Transverse colon (tissue), 4 donors: ENCODE results near the gene OR4L1. TPM values are rescaled to one million over a fixed set of nuclear protein-coding genes. Genes with fewer than 3 reads are reported as not detected.

Experiments used
- DNase-seq: peaks from one replicate; pipeline ENCODE4 v3.0.0-alpha.2; 2019
- H3K27ac ChIP-seq, 4 donors: fragments of 200-600 bp; sonication (generic); 2 replicates each; pipeline ENCODE4 v1.5.1; 2016 to 2018; ENCODE audit warnings: inconsistent platforms in 4 of 4
- H3K27me3 ChIP-seq: fragments of 200-600 bp; sonication (generic); 2 replicates; pipeline ENCODE4 v1.5.1; 2017; ENCODE audit warnings: inconsistent platforms
- H3K36me3 ChIP-seq, 4 donors: fragments of 200-600 bp; sonication (generic); 2 replicates each; pipeline ENCODE4 v1.5.1; 2017 to 2019; ENCODE audit warnings: inconsistent platforms in 4 of 4
- H3K4me1 ChIP-seq, 4 donors: fragments of 200-600 bp; sonication (generic); 2 replicates each; pipeline ENCODE4 v1.5.1; 2017 to 2020; ENCODE audit warnings: inconsistent platforms in 4 of 4
- H3K4me3 ChIP-seq, 4 donors: fragments of 200-600 bp; sonication (generic); 1 replicate in 1 of 4; 2 replicates in 3 of 4; pipeline versions ENCODE4 v1.5.1 to v1.6.1; 2017 to 2019; ENCODE audit warnings: inconsistent platforms in 4 of 4
- H3K9me3 ChIP-seq, 2 donors: fragments of 200-600 bp; sonication (generic); 2 replicates each; pipeline ENCODE4 v1.5.1; 2017 to 2019; ENCODE audit warnings: inconsistent platforms in 2 of 2
- CTCF ChIP-seq, 5 experiments: fragments of 200-600 bp in 3 of 5; fragments of 450-650 bp in 2 of 5; sonication (generic) in 3 of 5; IDR thresholded peaks; 1 replicate in 2 of 5; 2 replicates in 3 of 5; pipeline ENCODE4 v1.5.1; 2016 to 2017; ENCODE audit warnings: antibody characterized with exemption in 5 of 5, inconsistent platforms in 3 of 5, mild to moderate bottlenecking in 2 of 5, moderate library complexity in 1 of 5
- EP300 ChIP-seq: sonication (generic); formaldehyde crosslinking; IDR thresholded peaks from one replicate; pipeline ENCODE4 v1.6.1; 2017; ENCODE audit warnings: antibody characterized with exemption, low read depth
- POLR2A ChIP-seq: fragments of 450-650 bp; IDR thresholded peaks from one replicate; pipeline ENCODE4 v1.6.1; 2016; ENCODE audit warnings: antibody characterized with exemption, mild to moderate bottlenecking, moderate library complexity
- POLR2AphosphoS5 ChIP-seq, 3 donors: sonication (generic); formaldehyde crosslinking; IDR thresholded peaks; one replicate each; pipeline ENCODE4 v1.6.1; 2016; ENCODE audit warnings: antibody characterized with exemption in 3 of 3
- WGBS, 2 donors: methylation state at CpG; one replicate each; pipeline ENCODE4 v1.1.5; 2018; ENCODE audit warnings: low coverage in 1 of 2; 5-methylcytosine and 5-hydroxymethylcytosine counted together
- in situ Hi-C, 4 donors: fragments of 200-750 bp; cut with MboI; loops; one replicate each; pipeline versions ENCODE4 v1.15.0 to v1.15.1; 2017; ENCODE audit warnings: low sequenced_read_pairs in 3 of 4, low pct_ligation_motif_present in 1 of 4, low pct_unique_long_range_greater_than_20kb in 1 of 4
- intact Hi-C: fragments of 100-400 bp; cut with DNase I; formaldehyde crosslinking; loops from one replicate; pipeline ENCODE4 v1.15.1; 2023; ENCODE audit warnings: low total_unique reads
- total RNA-seq, 4 donors: library from RNA; depleted of rRNA; stranded (reverse); fragments of >200 nt; gene quantifications; one replicate each; pipeline ENCODE4 v1.1.0, GENCODE V29; 2016

Gene OR4L1
- not detected for total RNA-seq

DNA sequence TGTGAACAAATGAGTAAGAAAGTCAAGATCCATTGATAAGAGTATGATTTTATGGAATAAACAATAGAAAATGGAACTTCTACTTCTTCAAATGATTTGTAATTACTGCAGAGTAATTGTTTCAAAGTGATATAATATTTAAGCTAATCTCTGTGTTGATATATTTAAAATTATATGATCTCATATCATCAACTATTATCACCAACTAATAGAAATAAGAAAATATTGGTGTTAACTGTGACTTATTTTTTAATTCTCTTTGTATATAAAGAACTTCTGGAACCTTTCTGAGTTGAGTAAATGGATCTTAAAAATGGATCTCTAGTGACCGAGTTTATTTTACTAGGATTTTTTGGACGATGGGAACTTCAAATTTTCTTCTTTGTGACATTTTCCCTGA lies at the start of gene OR4L1:
TSS of gene OR4L1 (plus strand) at position 301 of the 400 bp plus-strand sequence. CDS start at position 301, 0 bp downstream.
- no peaks in the 10 kb centered on the region for H3K9me3 ChIP-seq
- H3K27ac ChIP-seq, result no peak within 1 kb of the TSS
- no peaks in the 10 kb centered on the region for H3K4me1 ChIP-seq
- TF ChIP-seq POLR2AphosphoS5 (IDR thresholded peaks at IDR 0.05), result no peak
- TF ChIP-seq EP300, result no peak
- TF ChIP-seq POLR2A, result no peak
- TF ChIP-seq CTCF (IDR thresholded peaks at IDR 0.05), result no peak
- H3K27me3 ChIP-seq, result no peaks in the 10 kb centered on the region
- 59 to 75% methylated on average over 2 of the region's 2 CpGs for WGBS, 2 donors
- no peaks in the 10 kb centered on the region for H3K36me3 ChIP-seq
- intact Hi-C loops (no loop called here), in situ Hi-C loops (no loop called here)
- H3K4me3 ChIP-seq, result no peak within 1 kb of the TSS
- no peak for DNase-seq

DNA sequence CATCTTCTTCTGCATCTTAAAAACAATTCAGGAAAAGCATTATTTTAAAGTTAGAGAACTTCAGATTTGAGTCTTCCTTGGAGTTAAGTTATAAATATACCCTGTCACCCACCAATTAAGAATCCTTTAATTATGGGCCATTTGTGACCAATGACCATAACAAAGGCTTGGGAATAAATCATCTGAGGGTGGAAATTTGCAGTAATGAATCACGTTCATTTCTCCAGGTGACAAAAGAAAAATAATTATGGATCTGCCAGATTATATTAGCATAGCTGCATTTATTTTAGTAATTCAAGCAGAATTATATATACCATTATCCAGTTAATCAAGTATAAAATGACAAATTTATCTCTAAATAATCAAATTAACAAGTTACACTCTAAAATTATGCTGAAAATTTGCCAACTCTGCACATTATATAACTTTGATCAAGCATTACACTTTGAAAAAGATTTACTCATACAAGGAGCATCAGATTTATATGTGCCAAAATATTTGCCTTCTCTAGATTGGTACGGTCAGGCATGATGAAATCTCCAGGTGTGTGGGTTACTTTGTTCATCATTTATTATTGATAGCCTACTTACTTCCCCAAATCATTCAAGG lies 40.5 kb upstream of the OR4L1 start, which contains the start of gene OR4K14:
TSS of gene OR4K14 (minus strand) at position 51 of the 609 bp plus-strand sequence. CDS start 4,114 bp downstream, outside the sequence.
- no peak for DNase-seq
- in situ Hi-C loops, result no loop called here
- 67 to 76% methylated on average over 2 of the region's 2 CpGs for WGBS, 2 donors

GRCh38 chr14:20031058-20031457 lies 28.8 kb upstream of the OR4L1 start:
- intact Hi-C loops, result no loop called here
- no peaks in the 10 kb centered on the region for H3K27me3 ChIP-seq
- H3K4me3 ChIP-seq, result no peak overlapping the region
- no peaks in the 10 kb centered on the region for H3K4me1 ChIP-seq
- no peak overlapping the region for H3K27ac ChIP-seq
- in situ Hi-C loops, result no loop called here
- TF ChIP-seq EP300, result no peak
- no peak for TF ChIP-seq CTCF (IDR thresholded peaks at IDR 0.05)
- no peak for TF ChIP-seq POLR2A
- TF ChIP-seq POLR2AphosphoS5 (IDR thresholded peaks at IDR 0.05), result no peak
- WGBS, 2 donors, result 76 to 78% methylated on average over 6 of the region's 6 CpGs
- no peaks in the 10 kb centered on the region for H3K36me3 ChIP-seq
- H3K9me3 ChIP-seq, result peaks cover 0 to 2% of the 10 kb centered on the region in 2 donors
- no peak for DNase-seq

More for the DNA sequence above, 40.5 kb upstream of the OR4L1 start, which contains the start of gene OR4K14:
- no peak within 1 kb of the TSS for H3K27ac ChIP-seq
- no peaks in the 10 kb centered on the region for H3K36me3 ChIP-seq
- no peaks in the 10 kb centered on the region for H3K27me3 ChIP-seq
- intact Hi-C loops, result no loop called here
- TF ChIP-seq POLR2A (no peak), CTCF (IDR thresholded peaks at IDR 0.05) (no peak), EP300 (no peak), POLR2AphosphoS5 (IDR thresholded peaks at IDR 0.05) (no peak)
- H3K9me3 ChIP-seq, result peaks cover 0 to 2% of the 10 kb centered on the region in 2 donors
- H3K4me1 ChIP-seq, result no peaks in the 10 kb centered on the region
- H3K4me3 ChIP-seq, result no peak within 1 kb of the TSS

- no peak for TF ChIP-seq EP300
- TF ChIP-seq POLR2A, result no peak
- no peak for TF ChIP-seq CTCF (IDR thresholded peaks at IDR 0.05)
- no peak for TF ChIP-seq POLR2AphosphoS5 (IDR thresholded peaks at IDR 0.05)
- Histone ChIP-seq H3K27ac (no peak overlapping the region), H3K36me3 (no peaks in the 10 kb centered on the region), H3K27me3 (no peaks in the 10 kb centered on the region), H3K4me1 (no peaks in the 10 kb centered on the region), H3K4me3 (no peak overlapping the region), H3K9me3 (peaks cover 0 to 2% of the 10 kb centered on the region in 2 donors)
- no peak for DNase-seq
- intact Hi-C loops, result no loop called here
- in situ Hi-C loops, result no loop called here
- WGBS, 2 donors, result 67 to 68% methylated on average over 3 of the region's 3 CpGs
Measured at GRCh38 chr14:20035449-20035848, 24.4 kb upstream of the OR4L1 start.
